ENCODE measurements around the gene DCUN1D5.

The DCUN1D5 gene

GRCh38 chr11:103091801-103092524, at the start of gene DCUN1D5:
TSS of gene DCUN1D5 (minus strand) at chr11:103092160. CDS start at chr11:103091872, 288 bp downstream.
- DNase-seq (ENCODE audit: low read depth): peak; percentile 90

GRCh38 chr11:103125462-103125861, 33.5 kb upstream of the DCUN1D5 start:
- DNase-seq (ENCODE audit: low read depth): no peak

GRCh38 chr11:103114836-103115235, 22.9 kb upstream of the DCUN1D5 start:
- DNase-seq (ENCODE audit: low read depth): no peak

- DNase-seq (ENCODE audit: low read depth): no peak
Observed at GRCh38 chr11:103112364-103112763, 20.4 kb upstream of the DCUN1D5 start.

GRCh38 chr11:103111400-103111799, 19.4 kb upstream of the DCUN1D5 start:
- no peak for DNase-seq (ENCODE audit: low read depth)

- DNase-seq (ENCODE audit: low read depth): peak; percentile 40
Observed at GRCh38 chr11:103110391-103110790, 18.4 kb upstream of the DCUN1D5 start.

- no peak for DNase-seq (ENCODE audit: low read depth)
Observed at GRCh38 chr11:103109818-103110388, 17.9 kb upstream of the DCUN1D5 start.

- DNase-seq (ENCODE audit: low read depth): peak; percentile 89
Observed at GRCh38 chr11:103108933-103109817, 17.2 kb upstream of the DCUN1D5 start, which contains the start of gene DYNC2H1. TSS of gene DYNC2H1 (plus strand) at chr11:103109426. CDS start at chr11:103109575, 149 bp downstream.

GRCh38 chr11:103097279-103097678, 5.3 kb upstream of the DCUN1D5 start:
- DNase-seq (ENCODE audit: low read depth): no peak

- DNase-seq (ENCODE audit: low read depth): no peak
Observed at GRCh38 chr11:103091064-103091800, 728 bp downstream of the DCUN1D5 start.

- DNase-seq (ENCODE audit: low read depth): no peak
Observed at GRCh38 chr11:103086461-103086860, 5.5 kb downstream of the DCUN1D5 start.

- no peak for DNase-seq (ENCODE audit: low read depth)
Observed at GRCh38 chr11:103085758-103086365, 6.1 kb downstream of the DCUN1D5 start.

GRCh38 chr11:103079833-103080232, 12.1 kb downstream of the DCUN1D5 start:
- DNase-seq (ENCODE audit: low read depth): no peak

GRCh38 chr11:103078710-103079109, 13.2 kb downstream of the DCUN1D5 start:
- no peak for DNase-seq (ENCODE audit: low read depth)

- DNase-seq (ENCODE audit: low read depth): no peak
Observed at GRCh38 chr11:103077554-103077953, 14.4 kb downstream of the DCUN1D5 start.

GRCh38 chr11:103076361-103076760, 15.6 kb downstream of the DCUN1D5 start:
- DNase-seq (ENCODE audit: low read depth): no peak

- DNase-seq (ENCODE audit: low read depth): no peak
Observed at GRCh38 chr11:103071008-103071407, 21.0 kb downstream of the DCUN1D5 start.

- no peak for DNase-seq (ENCODE audit: low read depth)
Observed at GRCh38 chr11:103070142-103070541, 21.8 kb downstream of the DCUN1D5 start.

GRCh38 chr11:103069367-103069766, 22.6 kb downstream of the DCUN1D5 start:
- DNase-seq (ENCODE audit: low read depth): no peak

GRCh38 chr11:103067118-103067517, 24.8 kb downstream of the DCUN1D5 start:
- DNase-seq (ENCODE audit: low read depth): no peak

- DNase-seq (ENCODE audit: low read depth): no peak
Observed at GRCh38 chr11:103061656-103062055, 30.3 kb downstream of the DCUN1D5 start.

Data from fibroblast of the conjunctiva (primary cell).